ENCODE results near the gene PNMA6E. TPM values are rescaled to one million over a fixed set of nuclear protein-coding genes. Genes with fewer than 3 reads are reported as not detected.

PNMA6E gene
- total RNA-seq, 6 donors from 2014 or later: 0.09 to 0.44 (median 0.10) TPM; not detected in 3

- TF ChIP-seq POLR2AphosphoS5 (IDR thresholded peaks at IDR 0.05) (no peak), EP300 (IDR thresholded peaks at IDR 0.05) (no peak), POLR2A (IDR thresholded peaks at IDR 0.05) (no peak)
- TF ChIP-seq, protein P1, sequence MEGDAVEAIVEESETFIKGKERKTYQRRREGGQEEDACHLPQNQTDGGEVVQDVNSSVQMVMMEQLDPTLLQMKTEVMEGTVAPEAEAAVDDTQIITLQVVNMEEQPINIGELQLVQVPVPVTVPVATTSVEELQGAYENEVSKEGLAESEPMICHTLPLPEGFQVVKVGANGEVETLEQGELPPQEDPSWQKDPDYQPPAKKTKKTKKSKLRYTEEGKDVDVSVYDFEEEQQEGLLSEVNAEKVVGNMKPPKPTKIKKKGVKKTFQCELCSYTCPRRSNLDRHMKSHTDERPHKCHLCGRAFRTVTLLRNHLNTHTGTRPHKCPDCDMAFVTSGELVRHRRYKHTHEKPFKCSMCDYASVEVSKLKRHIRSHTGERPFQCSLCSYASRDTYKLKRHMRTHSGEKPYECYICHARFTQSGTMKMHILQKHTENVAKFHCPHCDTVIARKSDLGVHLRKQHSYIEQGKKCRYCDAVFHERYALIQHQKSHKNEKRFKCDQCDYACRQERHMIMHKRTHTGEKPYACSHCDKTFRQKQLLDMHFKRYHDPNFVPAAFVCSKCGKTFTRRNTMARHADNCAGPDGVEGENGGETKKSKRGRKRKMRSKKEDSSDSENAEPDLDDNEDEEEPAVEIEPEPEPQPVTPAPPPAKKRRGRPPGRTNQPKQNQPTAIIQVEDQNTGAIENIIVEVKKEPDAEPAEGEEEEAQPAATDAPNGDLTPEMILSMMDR (IDR thresholded peaks at IDR 0.05): no peak
- no peaks in the 10 kb centered on the region for H3K36me3 ChIP-seq
- H3K4me1 ChIP-seq: no peaks in the 10 kb centered on the region
- 82 to 93% methylated on average over 3 to 6 of the region's 6 CpGs for WGBS, 2 donors
- H3K27me3 ChIP-seq: no peaks in the 10 kb centered on the region
- no peak overlapping the region for H3K4me3 ChIP-seq
- no peak for ATAC-seq (ENCODE audit: low FRiP score in 2 of 2)
- H3K27ac ChIP-seq: no peak overlapping the region
- no peaks in the 10 kb centered on the region for H3K9me3 ChIP-seq
- DNase-seq: no peak
Measured at GRCh38 chrX:153384390-153384789, 16.8 kb downstream of the PNMA6E start.

DNA sequence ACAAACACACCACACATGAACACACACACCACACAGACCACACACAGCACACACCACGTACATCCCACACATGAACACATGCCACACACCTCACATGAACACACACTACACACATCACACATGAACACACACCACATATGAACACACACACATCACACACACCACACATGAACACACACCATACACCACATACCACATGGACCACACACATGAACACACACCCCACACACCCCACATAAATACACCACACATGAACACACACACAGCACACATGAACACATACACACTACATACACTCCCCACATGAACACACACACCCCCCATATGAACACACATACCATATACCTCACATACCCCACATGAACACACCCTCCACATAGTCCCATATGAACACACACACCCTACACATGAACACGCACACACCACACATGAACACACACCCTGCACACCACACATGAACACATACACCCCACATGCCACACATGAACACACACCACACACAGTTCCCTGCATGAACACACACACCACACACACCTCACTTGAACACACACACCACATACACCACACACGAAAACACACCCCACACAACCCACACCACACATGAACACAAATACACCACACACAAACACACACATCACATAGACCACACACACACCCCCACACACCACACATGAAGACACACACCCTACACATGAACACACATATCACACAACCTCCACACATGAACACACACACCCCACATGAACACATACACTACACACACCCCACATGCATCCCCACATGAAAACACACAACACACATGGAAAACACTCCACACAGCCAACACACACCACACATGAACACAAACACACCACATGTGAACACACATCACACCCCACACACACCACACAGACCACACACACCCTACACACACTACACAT, 18.3 kb downstream of the PNMA6E start:
- TF ChIP-seq POLR2AphosphoS5 (IDR thresholded peaks at IDR 0.05) (no peak), POLR2A (IDR thresholded peaks at IDR 0.05) (no peak), EP300 (IDR thresholded peaks at IDR 0.05) (no peak)
- TF ChIP-seq, protein P1 (IDR thresholded peaks at IDR 0.05): no peak
- 79 to 80% methylated on average over 3 of the region's 3 CpGs for WGBS, 2 donors
- H3K4me1 ChIP-seq: no peaks in the 10 kb centered on the region
- no peaks in the 10 kb centered on the region for H3K36me3 ChIP-seq
- H3K27me3 ChIP-seq: no peaks in the 10 kb centered on the region
- H3K27ac ChIP-seq: no peak overlapping the region
- ATAC-seq (ENCODE audit: low FRiP score in 2 of 2) (no peak), DNase-seq (no peak)
- peaks cover 0 to 9% (median 0%) of the 10 kb centered on the region in 4 donors for H3K9me3 ChIP-seq
- no peak overlapping the region for H3K4me3 ChIP-seq

DNA sequence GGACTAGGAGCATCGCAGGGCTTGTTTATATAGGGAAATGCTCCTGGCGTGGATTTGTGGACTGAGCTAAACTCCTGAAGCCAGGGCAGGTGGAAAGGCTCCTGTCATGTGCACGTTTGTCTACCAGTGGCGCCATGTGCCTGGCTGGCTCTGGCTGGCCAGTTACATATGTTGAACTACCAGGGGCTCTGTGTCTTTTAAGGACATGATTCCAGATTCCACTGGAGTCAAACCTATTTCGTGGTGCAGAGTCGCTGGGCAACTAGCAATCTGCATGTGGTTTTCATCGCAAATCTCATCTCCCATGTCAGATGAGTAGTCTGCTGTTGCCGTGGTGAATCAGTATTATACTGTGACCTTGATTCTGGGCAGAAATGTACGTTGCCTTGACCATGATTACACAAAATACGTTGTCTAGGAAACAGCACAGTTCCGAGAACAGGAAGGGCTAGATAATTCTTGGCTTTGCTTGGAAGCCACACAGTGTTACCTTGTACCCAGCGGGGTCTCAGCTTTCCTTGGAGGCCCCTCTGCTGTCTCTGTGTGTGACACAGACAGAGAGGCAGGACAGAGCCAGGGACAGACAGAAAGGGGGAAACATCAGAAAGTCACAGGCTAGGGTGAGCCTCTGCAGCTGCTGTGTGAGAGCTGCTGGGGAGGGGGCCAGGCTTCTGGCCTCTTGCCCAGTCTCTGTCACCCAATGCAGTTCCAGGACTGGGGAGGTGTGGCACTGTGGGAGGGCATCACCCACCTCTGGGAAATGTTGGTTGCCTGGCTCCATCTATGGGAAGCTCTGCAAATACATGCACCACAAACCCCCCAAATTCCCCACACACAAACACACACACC, 19.2 kb downstream of the PNMA6E start:
- no peak overlapping the region for H3K4me3 ChIP-seq
- WGBS, 2 donors: 20 to 73% methylated on average over 1 to 12 of the region's 12 CpGs
- H3K4me1 ChIP-seq: no peaks in the 10 kb centered on the region
- ATAC-seq (ENCODE audit: low FRiP score in 2 of 2): peak; percentile 7 to 67
- no peaks in the 10 kb centered on the region for H3K27me3 ChIP-seq
- H3K9me3 ChIP-seq: peaks cover 0 to 10% (median 0%) of the 10 kb centered on the region in 4 donors
- DNase-seq: no peak
- TF ChIP-seq POLR2AphosphoS5 (IDR thresholded peaks at IDR 0.05): peak in 1 of 2 donors; percentile 18
- TF ChIP-seq, protein P1 (IDR thresholded peaks at IDR 0.05): no peak
- peak overlapping the region in 1 of 4 donors; percentile 16 for H3K27ac ChIP-seq
- H3K36me3 ChIP-seq: no peaks in the 10 kb centered on the region

GRCh38 chrX:153380691-153381090, 20.5 kb downstream of the PNMA6E start:
- WGBS, 2 donors: 40 to 79% methylated on average over 1 to 9 of the region's 9 CpGs
- no peaks in the 10 kb centered on the region for H3K36me3 ChIP-seq
- H3K9me3 ChIP-seq: peaks cover 0 to 10% (median 0%) of the 10 kb centered on the region in 4 donors
- no peaks in the 10 kb centered on the region for H3K4me1 ChIP-seq
- no peak for TF ChIP-seq POLR2A (IDR thresholded peaks at IDR 0.05)
- no peak for TF ChIP-seq POLR2AphosphoS5 (IDR thresholded peaks at IDR 0.05)
- TF ChIP-seq, protein P1 (IDR thresholded peaks at IDR 0.05): no peak
- no peak for TF ChIP-seq EP300 (IDR thresholded peaks at IDR 0.05)
- H3K27ac ChIP-seq: no peak overlapping the region
- no peak overlapping the region for H3K4me3 ChIP-seq
- no peaks in the 10 kb centered on the region for H3K27me3 ChIP-seq
- DNase-seq: no peak
- no peak for ATAC-seq (ENCODE audit: low FRiP score in 2 of 2)

Data from upper lobe of left lung (tissue), 6 donors.